Ammon's horn (tissue), 1 donor: ENCODE data around the gene CLDN24.

ENCODE experiments used
- DNase-seq: peaks from one replicate; pipeline ENCODE4 v3.0.0-alpha.2; 2016; ENCODE audit warnings: low spot score

The CLDN24 gene

DNA sequence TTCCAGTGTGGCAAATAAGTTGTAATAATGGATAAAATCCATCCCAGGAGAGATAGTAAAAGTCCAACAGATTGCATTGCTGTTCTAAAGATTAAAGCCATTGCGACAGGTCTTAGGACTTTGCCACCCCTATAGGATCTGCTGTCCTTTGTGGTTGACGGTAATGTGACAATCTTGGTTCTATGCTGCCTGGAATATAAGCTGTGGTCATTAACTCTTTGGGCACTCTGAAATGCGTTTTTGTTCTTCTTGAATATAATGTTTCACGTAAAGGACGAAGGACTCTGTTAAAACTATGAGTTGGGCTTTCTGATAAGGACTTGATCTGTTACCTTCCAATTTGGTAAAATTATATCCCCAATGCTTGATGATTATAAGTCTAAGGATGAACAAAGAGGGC, at the start of gene CLDN24:
Gene CLDN24 (minus strand): TSS at position 101 of the 400 bp plus-strand sequence. CDS start 0 bp downstream, at position 101.
- DNase-seq = no peak

DNA sequence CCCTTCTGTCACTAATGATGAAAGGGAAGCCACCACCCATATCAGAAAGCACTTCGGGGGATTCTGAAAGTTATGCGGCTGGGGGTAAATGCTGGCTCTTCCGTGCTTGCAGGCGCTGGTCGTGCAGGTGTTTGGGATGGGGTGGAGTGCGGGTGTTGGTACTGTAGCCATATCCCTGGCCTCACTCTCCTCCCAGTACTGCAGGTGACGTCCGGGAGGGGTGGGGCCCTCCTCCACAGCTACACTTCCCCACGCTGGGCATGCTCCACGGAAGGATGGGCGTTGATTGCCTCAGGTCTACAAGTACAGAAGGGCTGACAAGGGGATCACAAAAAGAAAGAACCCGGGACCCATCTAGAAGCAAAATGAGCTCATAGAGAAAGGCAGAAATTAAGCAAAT, 48.6 kb upstream of the CLDN24 start:
- no peak for DNase-seq

DNA sequence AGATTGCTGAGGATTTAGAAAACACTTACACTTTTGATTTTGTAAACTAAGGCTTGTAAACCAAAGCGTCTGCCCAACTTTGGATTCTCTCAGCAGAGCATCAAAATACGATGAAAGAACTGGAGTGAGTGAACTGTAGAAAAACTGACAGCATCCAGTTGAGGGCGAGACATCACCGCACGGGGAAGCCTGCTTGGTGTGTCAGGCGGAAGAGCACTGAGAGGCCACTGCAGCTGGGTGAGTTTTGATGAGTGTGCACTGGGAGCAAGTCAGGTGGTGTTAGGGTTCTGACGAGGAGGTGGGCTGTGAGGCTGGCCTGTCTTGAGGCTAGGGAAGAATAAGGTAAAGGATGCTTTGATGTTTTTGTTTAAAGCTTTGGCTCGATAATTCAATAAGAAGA, 46.8 kb upstream of the CLDN24 start:
- no peak for DNase-seq

DNA sequence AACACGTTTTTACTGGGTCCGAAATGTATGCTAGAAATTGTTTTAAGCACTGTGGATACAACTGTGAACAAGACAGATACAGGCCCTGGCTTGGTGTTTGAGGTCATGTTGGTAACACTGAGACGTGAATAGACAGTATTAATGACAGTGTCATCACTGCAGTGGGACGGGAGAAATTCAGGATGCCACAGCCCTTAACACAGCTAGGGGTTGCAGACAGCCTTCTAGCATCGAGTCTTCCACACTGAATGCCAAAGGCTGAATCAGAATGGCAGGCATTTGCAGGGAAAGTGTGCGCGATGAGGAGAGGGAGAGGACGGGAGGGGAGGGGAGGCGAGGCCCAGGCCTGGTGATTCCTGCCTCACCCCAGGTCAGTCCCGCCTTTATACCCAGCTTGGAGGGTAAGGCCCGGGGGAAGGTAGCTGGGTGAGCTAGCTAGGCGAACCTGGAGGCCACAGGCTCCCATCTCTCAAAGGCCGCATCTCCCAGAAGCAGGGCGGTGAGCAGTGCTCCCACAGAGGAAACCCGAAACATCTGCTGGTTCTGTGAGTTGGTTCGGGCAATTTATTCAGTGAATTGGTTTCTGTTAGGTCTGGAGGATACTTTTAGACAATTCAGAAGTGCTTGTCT, 44.1 kb upstream of the CLDN24 start:
- no peak for DNase-seq

GRCh38 chr4:183364025-183364424, 41.8 kb upstream of the CLDN24 start:
- no peak for DNase-seq

GRCh38 chr4:183362916-183363542, 40.8 kb upstream of the CLDN24 start:
- no peak for DNase-seq

GRCh38 chr4:183362036-183362435, 39.8 kb upstream of the CLDN24 start:
- DNase-seq = no peak

- DNase-seq = no peak
Measured at GRCh38 chr4:183360161-183360919, 38.1 kb upstream of the CLDN24 start.

GRCh38 chr4:183358215-183358755, 36.1 kb upstream of the CLDN24 start:
- DNase-seq = no peak

GRCh38 chr4:183356931-183357675, 34.9 kb upstream of the CLDN24 start:
- DNase-seq = no peak

GRCh38 chr4:183356173-183356830, 34.1 kb upstream of the CLDN24 start:
- DNase-seq = no peak

- no peak for DNase-seq
Measured at GRCh38 chr4:183355405-183355804, 33.2 kb upstream of the CLDN24 start.

- DNase-seq = no peak
Measured at GRCh38 chr4:183354219-183354618, 32.0 kb upstream of the CLDN24 start.

GRCh38 chr4:183353557-183353956, 31.3 kb upstream of the CLDN24 start:
- DNase-seq = no peak

- DNase-seq = no peak
Measured at GRCh38 chr4:183352546-183352945, 30.3 kb upstream of the CLDN24 start.

DNA sequence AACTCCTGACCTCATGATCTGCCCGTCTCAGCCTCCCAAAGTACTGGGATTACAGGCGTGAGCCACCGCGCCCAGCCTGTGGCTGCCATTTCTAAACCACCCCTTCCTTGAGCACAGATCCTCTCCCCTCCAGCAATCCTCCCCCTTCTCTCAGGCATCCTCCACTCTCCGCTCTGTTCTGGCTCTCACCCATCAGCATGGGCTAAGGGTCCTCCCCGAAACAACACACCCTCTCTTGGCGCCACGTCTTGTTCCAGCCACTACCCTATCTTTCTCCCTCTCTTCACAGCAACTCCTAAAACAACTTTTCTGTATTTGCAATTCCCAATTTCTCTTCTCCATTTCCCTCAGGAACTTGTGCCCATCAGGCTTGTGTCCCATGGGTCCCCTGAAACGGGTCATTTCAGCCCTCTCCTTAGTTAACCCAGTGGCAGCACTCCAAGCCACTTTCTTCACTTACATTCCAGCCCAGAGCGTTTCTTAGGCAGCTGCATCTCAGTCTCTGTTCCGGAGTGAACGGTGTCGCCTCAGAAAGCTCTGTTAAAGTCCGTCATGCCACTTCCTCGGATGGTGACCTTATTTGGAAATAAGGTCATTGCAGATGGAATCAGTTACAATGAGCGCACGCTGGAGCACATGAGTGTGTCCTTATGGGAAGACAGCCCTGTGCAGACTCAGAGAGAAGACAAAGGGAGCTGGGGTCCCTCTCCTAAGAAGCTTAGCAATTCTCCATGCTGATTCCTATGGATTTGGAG, 28.3 kb upstream of the CLDN24 start:
- DNase-seq = no peak

GRCh38 chr4:183349673-183350072, 27.4 kb upstream of the CLDN24 start:
- no peak for DNase-seq

GRCh38 chr4:183348706-183349659, 26.8 kb upstream of the CLDN24 start:
- DNase-seq = no peak

DNA sequence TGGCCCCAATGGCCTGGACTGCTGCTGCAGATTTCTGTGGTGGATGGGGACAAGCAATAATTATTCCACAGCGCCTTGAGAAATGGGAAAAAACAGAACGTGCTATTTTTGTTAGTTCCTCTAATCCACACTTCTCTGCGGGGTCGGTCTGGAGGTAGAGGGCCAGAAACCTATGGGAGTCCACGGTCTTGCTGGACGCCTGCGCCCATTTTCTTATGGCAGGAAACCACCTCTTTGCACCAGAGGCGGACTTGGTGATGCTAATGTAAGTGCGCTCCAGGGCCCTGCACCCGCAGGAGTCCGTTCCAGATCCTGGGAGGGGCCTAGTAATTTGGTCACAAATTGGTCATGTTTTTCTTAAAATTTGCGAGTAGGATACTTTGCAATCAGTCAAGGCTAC, 25.9 kb upstream of the CLDN24 start:
- no peak for DNase-seq

- DNase-seq = no peak
Measured at GRCh38 chr4:183347566-183347965, 25.3 kb upstream of the CLDN24 start.
